HL-60 (cell line): ENCODE data around the gene NINJ2.

Experiments used
- DNase-seq, 2 experiments: peaks; one replicate each; pipeline ENCODE4 v3.0.0-alpha.2; 2010 to 2020; ENCODE audit warnings: low read depth in 1 of 2, low spot score in 1 of 2
- H3K27ac ChIP-seq: fragments of 250-450 bp; sonication (Bioruptor Pico); replicated peaks from 2 replicates; pipeline ENCODE4 v1.5.1; 2020; ENCODE audit warnings: mild to moderate bottlenecking, moderate library complexity
- H3K27me3 ChIP-seq: fragments of 250-450 bp; sonication (Bioruptor Pico); 2 replicates; pipeline ENCODE4 v1.5.1; 2021; ENCODE audit warnings: mild to moderate bottlenecking, moderate library complexity; ENCODE audit not compliant: insufficient read depth, poor library complexity, severe bottlenecking
- H3K4me3 ChIP-seq: replicated peaks from 2 replicates; pipeline ENCODE4 v1.5.1; 2011; ENCODE audit warnings: mild to moderate bottlenecking, control low read depth, low read length; ENCODE audit not compliant: insufficient read depth
- CTCF ChIP-seq: IDR thresholded peaks from one replicate; pipeline ENCODE4 v1.5.1; 2011; ENCODE audit warnings: low read length, control low read depth, inconsistent platforms; ENCODE audit not compliant: insufficient read depth
- GABPA ChIP-seq: IDR thresholded peaks from 2 replicates; pipeline ENCODE4 v1.6.1; 2012; ENCODE audit warnings: low read depth
- POLR2AphosphoS5 ChIP-seq: IDR thresholded peaks from 2 replicates; pipeline ENCODE4 v1.6.1; 2012; ENCODE audit warnings: low read depth
- REST ChIP-seq: IDR thresholded peaks from 2 replicates; pipeline ENCODE4 v1.6.1; 2012; ENCODE audit warnings: low read depth; ENCODE audit not compliant: insufficient replicate concordance
- SPI1 ChIP-seq: IDR thresholded peaks from 2 replicates; pipeline ENCODE4 v1.6.1; 2012; ENCODE audit warnings: low read depth, mild to moderate bottlenecking, borderline replicate concordance

NINJ2 gene

GRCh38 chr12:570921-571794 is 92.1 kb downstream of the NINJ2 start:
- TF ChIP-seq SPI1 (no peak), REST (no peak), CTCF (no peak), POLR2AphosphoS5 (no peak), GABPA (no peak)
- no peak overlapping the region for H3K4me3 ChIP-seq
- H3K27me3 ChIP-seq, result no peaks in the 10 kb centered on the region
- no peak overlapping the region for H3K27ac ChIP-seq
- no peak for DNase-seq

- DNase-seq, result no peak
- no peak for TF ChIP-seq REST
- no peak for TF ChIP-seq SPI1
- TF ChIP-seq CTCF, result no peak
- no peak for TF ChIP-seq POLR2AphosphoS5
- no peak for TF ChIP-seq GABPA
- Histone ChIP-seq H3K4me3 (no peak overlapping the region), H3K27me3 (no peaks in the 10 kb centered on the region), H3K27ac (no peak overlapping the region)
Observed at GRCh38 chr12:570435-570920, 92.8 kb downstream of the NINJ2 start.

- Histone ChIP-seq H3K4me3 (peak overlapping the region; percentile 51), H3K27ac (no peak overlapping the region)
Observed at GRCh38 chr12:569803-570434, 93.3 kb downstream of the NINJ2 start.

More at GRCh38 chr12:569803-570434, 93.3 kb downstream of the NINJ2 start:
- H3K27me3 ChIP-seq, result no peaks in the 10 kb centered on the region
- TF ChIP-seq REST, result no peak
- TF ChIP-seq CTCF, result peak; percentile 49
- peak in 1 of 2 experiments; percentile 73 for DNase-seq
